Duodenal mucosa (tissue), 2 donors: Measurements from ENCODE around the gene POLL.

Source experiments
- H3K27ac ChIP-seq: one replicate; pipeline ENCODE4 v1.7.0; 2013; ENCODE audit warnings: low read depth, low read length
- H3K27me3 ChIP-seq, 2 donors: one replicate each; pipeline ENCODE4 v1.7.0; 2013; ENCODE audit warnings: low read length in 2 of 2, control low read depth in 1 of 2; ENCODE audit not compliant: insufficient read depth in 2 of 2, control insufficient read depth in 1 of 2
- H3K36me3 ChIP-seq, 2 donors: one replicate each; pipeline ENCODE4 v1.7.0; 2013; ENCODE audit warnings: low read length in 2 of 2, control low read depth in 1 of 2; ENCODE audit not compliant: insufficient read depth in 2 of 2, control insufficient read depth in 1 of 2
- H3K4me1 ChIP-seq, 2 donors: one replicate each; pipeline ENCODE4 v1.7.0; 2013; ENCODE audit warnings: low read length in 2 of 2, control low read depth in 1 of 2; ENCODE audit not compliant: insufficient read depth in 2 of 2, control insufficient read depth in 1 of 2
- H3K4me3 ChIP-seq, 2 donors: one replicate each; pipeline ENCODE4 v1.7.0; 2013; ENCODE audit warnings: low read length in 2 of 2, low read depth in 1 of 2
- H3K9ac ChIP-seq, 2 donors: one replicate each; pipeline ENCODE4 v1.7.0; 2013; ENCODE audit warnings: low read length in 2 of 2, low read depth in 1 of 2
- H3K9me3 ChIP-seq, 2 donors: one replicate each; pipeline ENCODE4 v1.7.0; 2013; ENCODE audit warnings: low read length in 2 of 2, control low read depth in 1 of 2; ENCODE audit not compliant: control insufficient read depth in 1 of 2

The POLL gene

GRCh38 chr10:101585841-101586240, 2.2 kb downstream of the POLL start:
- no peak overlapping the region for H3K27ac ChIP-seq
- H3K9me3 ChIP-seq, result no peaks in the 10 kb centered on the region
- H3K4me3 ChIP-seq, result no peak overlapping the region
- H3K9ac ChIP-seq, result no peak overlapping the region
- no peaks in the 10 kb centered on the region for H3K27me3 ChIP-seq
- peaks cover 9 to 34% of the 10 kb centered on the region in 2 donors for H3K36me3 ChIP-seq
- H3K4me1 ChIP-seq, result peaks cover 19 to 24% of the 10 kb centered on the region in 2 donors

GRCh38 chr10:101580486-101581399, 7.3 kb downstream of the POLL start:
- Histone ChIP-seq H3K4me1 (no peaks in the 10 kb centered on the region), H3K27ac (no peak overlapping the region), H3K4me3 (no peak overlapping the region), H3K9me3 (no peaks in the 10 kb centered on the region), H3K36me3 (peaks cover 13 to 66% of the 10 kb centered on the region in 2 donors), H3K9ac (no peak overlapping the region), H3K27me3 (no peaks in the 10 kb centered on the region)

- Histone ChIP-seq H3K27me3 (no peaks in the 10 kb centered on the region), H3K4me1 (no peaks in the 10 kb centered on the region), H3K36me3 (peaks cover 10 to 57% of the 10 kb centered on the region in 2 donors), H3K9me3 (no peaks in the 10 kb centered on the region), H3K4me3 (no peak overlapping the region), H3K9ac (no peak overlapping the region), H3K27ac (no peak overlapping the region)
These were observed 8.6 kb downstream of the POLL start for GRCh38 chr10:101579516-101579870.

GRCh38 chr10:101578803-101579515, 9.1 kb downstream of the POLL start:
- Histone ChIP-seq H3K4me3 (no peak overlapping the region), H3K27ac (no peak overlapping the region), H3K36me3 (peaks cover 8 to 54% of the 10 kb centered on the region in 2 donors), H3K27me3 (no peaks in the 10 kb centered on the region), H3K4me1 (no peaks in the 10 kb centered on the region), H3K9ac (no peak overlapping the region), H3K9me3 (no peaks in the 10 kb centered on the region)

GRCh38 chr10:101578192-101578591, 9.9 kb downstream of the POLL start:
- H3K27ac ChIP-seq, result no peak overlapping the region
- H3K36me3 ChIP-seq, result peaks cover 8 to 49% of the 10 kb centered on the region in 2 donors
- H3K9me3 ChIP-seq, result peaks cover 2 to 3% of the 10 kb centered on the region in 2 donors
- no peak overlapping the region for H3K4me3 ChIP-seq
- H3K4me1 ChIP-seq, result no peaks in the 10 kb centered on the region
- no peak overlapping the region for H3K9ac ChIP-seq
- no peaks in the 10 kb centered on the region for H3K27me3 ChIP-seq

- H3K36me3 ChIP-seq, result peaks cover 8 to 40% of the 10 kb centered on the region in 2 donors
- no peaks in the 10 kb centered on the region for H3K4me1 ChIP-seq
- H3K4me3 ChIP-seq, result no peak overlapping the region
- no peaks in the 10 kb centered on the region for H3K27me3 ChIP-seq
- H3K9ac ChIP-seq, result no peak overlapping the region
- no peak overlapping the region for H3K27ac ChIP-seq
- H3K9me3 ChIP-seq, result peaks cover 9 to 10% of the 10 kb centered on the region in 2 donors
These were observed 10.8 kb downstream of the POLL start for GRCh38 chr10:101577121-101577871.

- Histone ChIP-seq H3K27ac (no peak overlapping the region), H3K36me3 (peaks cover 7 to 39% of the 10 kb centered on the region in 2 donors), H3K4me3 (no peak overlapping the region), H3K9ac (no peak overlapping the region), H3K9me3 (peaks cover 9 to 10% of the 10 kb centered on the region in 2 donors), H3K4me1 (no peaks in the 10 kb centered on the region), H3K27me3 (peaks cover 0 to 2% of the 10 kb centered on the region in 2 donors)
These were observed 11.7 kb downstream of the POLL start for GRCh38 chr10:101576211-101576863.

- peaks cover 9 to 10% of the 10 kb centered on the region in 2 donors for H3K9me3 ChIP-seq
- peaks cover 4 to 35% of the 10 kb centered on the region in 2 donors for H3K36me3 ChIP-seq
- peaks cover 0 to 8% of the 10 kb centered on the region in 2 donors for H3K27me3 ChIP-seq
- H3K4me1 ChIP-seq, result peaks cover 2 to 3% of the 10 kb centered on the region in 2 donors
- H3K4me3 ChIP-seq, result no peak overlapping the region
- no peak overlapping the region for H3K27ac ChIP-seq
- H3K9ac ChIP-seq, result no peak overlapping the region
These were observed 12.4 kb downstream of the POLL start for GRCh38 chr10:101575580-101576210.

- H3K27me3 ChIP-seq, result peaks cover 0 to 11% of the 10 kb centered on the region in 2 donors
- no peak overlapping the region for H3K9ac ChIP-seq
- peaks cover 9 to 10% of the 10 kb centered on the region in 2 donors for H3K9me3 ChIP-seq
- no peak overlapping the region for H3K27ac ChIP-seq
- H3K4me3 ChIP-seq, result no peak overlapping the region
- peaks cover 4 to 33% of the 10 kb centered on the region in 2 donors for H3K36me3 ChIP-seq
- H3K4me1 ChIP-seq, result peaks cover 6% of the 10 kb centered on the region in 2 donors
These were observed 13.0 kb downstream of the POLL start for GRCh38 chr10:101575091-101575490.
